Measurements from ENCODE around the gene TMEM150C. TPM values are rescaled to one million over a fixed set of nuclear protein-coding genes. Genes with fewer than 3 reads are reported as not detected.

TMEM150C gene
- total RNA-seq, 1 experiment from 2014 or later: 0.58 TPM

DNA sequence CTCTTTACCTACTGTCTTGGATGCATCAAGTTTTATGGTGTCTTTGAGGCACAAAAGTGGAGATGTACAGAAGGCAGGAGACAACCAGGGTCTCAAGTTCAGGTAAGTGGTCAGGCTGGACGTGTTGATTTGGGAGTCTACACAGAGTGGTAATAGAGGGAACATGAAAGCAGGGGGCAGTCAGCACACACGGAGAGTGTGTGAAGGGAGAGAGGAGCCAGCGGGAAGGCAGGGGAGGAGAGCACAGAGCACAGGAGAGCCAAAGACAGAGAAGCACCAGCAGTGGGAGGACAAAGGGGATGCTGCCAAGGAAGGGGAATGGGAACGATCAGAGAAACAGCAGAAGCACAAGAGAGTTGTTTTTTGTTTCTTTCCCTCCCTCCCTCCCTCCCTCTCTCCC lies 32.9 kb downstream of the TMEM150C start:
- POLR2A ChIA-PET (ENCODE audit: unreplicated experiment): no interaction called here

DNA sequence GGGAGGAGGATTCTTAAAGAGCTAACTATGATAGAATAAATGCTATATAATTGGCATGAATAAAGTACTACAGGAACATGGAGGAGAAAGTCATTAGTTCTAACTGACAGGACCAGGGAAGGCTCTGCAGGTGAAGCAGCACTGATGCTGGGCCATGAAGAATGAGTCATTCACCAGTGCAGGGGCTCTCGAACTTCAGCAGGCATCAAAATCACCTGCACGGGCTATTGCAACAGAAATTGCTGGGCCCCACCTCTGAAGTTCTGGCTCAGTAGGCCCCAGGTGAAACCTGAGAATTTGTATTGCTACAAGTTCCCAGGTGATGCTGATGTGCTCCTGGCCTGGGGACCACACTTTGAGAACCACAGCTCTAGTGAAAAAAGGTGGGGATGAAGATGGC lies 33.7 kb downstream of the TMEM150C start:
- no peaks in the 10 kb centered on the region for H3K79me2 ChIP-seq (ENCODE audit: low read length)
- no peaks in the 10 kb centered on the region for H3K4me1 ChIP-seq (ENCODE audit: insufficient read depth, low read length)
- H3K36me3 ChIP-seq (ENCODE audit: low read depth, low read length): no peaks in the 10 kb centered on the region
- no peak for DNase-seq
- no peak overlapping the region for H3K4me3 ChIP-seq (ENCODE audit: low read length)
- no peak overlapping the region for H3K9ac ChIP-seq (ENCODE audit: low read length)
- intact Hi-C loops (cut with micrococcal nuclease): no loop called here
- ChIA-PET CTCF (no interaction called here), POLR2A (ENCODE audit: unreplicated experiment) (no interaction called here)
- H4K20me1 ChIP-seq (ENCODE audit: low read length): no peaks in the 10 kb centered on the region
- H3K9me2 ChIP-seq (replicated peaks; ENCODE audit: low read length): no peaks in the 10 kb centered on the region
- no peak overlapping the region for H3K4me2 ChIP-seq (ENCODE audit: low read length)
- H3F3A ChIP-seq (ENCODE audit: low read length, unreplicated experiment): no peaks in the 10 kb centered on the region
- ATAC-seq: no peak
- BruUV-seq (replicated peaks): no TSS peak
- no peaks in the 10 kb centered on the region for H3K27me3 ChIP-seq (ENCODE audit: low read length)
- H3K27ac ChIP-seq (ENCODE audit: low read length): no peak overlapping the region
- no peaks in the 10 kb centered on the region for H3K9me3 ChIP-seq (ENCODE audit: low read length)
- TF ChIP-seq EZH2phosphoT487 (IDR thresholded peaks at IDR 0.05; ENCODE audit: borderline replicate concordance, low read length) (no peak), EZH2 (IDR thresholded peaks at IDR 0.05; ENCODE audit: low read length, unreplicated experiment) (no peak)
- TF ChIP-seq, protein P1, sequence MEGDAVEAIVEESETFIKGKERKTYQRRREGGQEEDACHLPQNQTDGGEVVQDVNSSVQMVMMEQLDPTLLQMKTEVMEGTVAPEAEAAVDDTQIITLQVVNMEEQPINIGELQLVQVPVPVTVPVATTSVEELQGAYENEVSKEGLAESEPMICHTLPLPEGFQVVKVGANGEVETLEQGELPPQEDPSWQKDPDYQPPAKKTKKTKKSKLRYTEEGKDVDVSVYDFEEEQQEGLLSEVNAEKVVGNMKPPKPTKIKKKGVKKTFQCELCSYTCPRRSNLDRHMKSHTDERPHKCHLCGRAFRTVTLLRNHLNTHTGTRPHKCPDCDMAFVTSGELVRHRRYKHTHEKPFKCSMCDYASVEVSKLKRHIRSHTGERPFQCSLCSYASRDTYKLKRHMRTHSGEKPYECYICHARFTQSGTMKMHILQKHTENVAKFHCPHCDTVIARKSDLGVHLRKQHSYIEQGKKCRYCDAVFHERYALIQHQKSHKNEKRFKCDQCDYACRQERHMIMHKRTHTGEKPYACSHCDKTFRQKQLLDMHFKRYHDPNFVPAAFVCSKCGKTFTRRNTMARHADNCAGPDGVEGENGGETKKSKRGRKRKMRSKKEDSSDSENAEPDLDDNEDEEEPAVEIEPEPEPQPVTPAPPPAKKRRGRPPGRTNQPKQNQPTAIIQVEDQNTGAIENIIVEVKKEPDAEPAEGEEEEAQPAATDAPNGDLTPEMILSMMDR (conservative IDR thresholded peaks at IDR 0.05; ENCODE audit: low read depth, low read length): no peak
- H2AFZ ChIP-seq (ENCODE audit: low read length): no peak overlapping the region

More for the DNA sequence above, 32.9 kb downstream of the TMEM150C start:
- Histone ChIP-seq H2AFZ (ENCODE audit: low read length) (no peak overlapping the region), H3K79me2 (ENCODE audit: low read length) (no peaks in the 10 kb centered on the region), H4K20me1 (ENCODE audit: low read length) (no peaks in the 10 kb centered on the region), H3K27ac (ENCODE audit: low read length) (no peak overlapping the region), H3K9ac (ENCODE audit: low read length) (no peak overlapping the region), H3K36me3 (ENCODE audit: low read depth, low read length) (no peaks in the 10 kb centered on the region), H3K9me2 (replicated peaks; ENCODE audit: low read length) (no peaks in the 10 kb centered on the region), H3K27me3 (ENCODE audit: low read length) (no peaks in the 10 kb centered on the region), H3K4me1 (ENCODE audit: insufficient read depth, low read length) (no peaks in the 10 kb centered on the region), H3K9me3 (ENCODE audit: low read length) (no peaks in the 10 kb centered on the region), H3K4me2 (ENCODE audit: low read length) (no peak overlapping the region), H3F3A (ENCODE audit: low read length, unreplicated experiment) (no peaks in the 10 kb centered on the region), H3K4me3 (ENCODE audit: low read length) (no peak overlapping the region)
- CTCF ChIA-PET: no interaction called here
- ATAC-seq (no peak), DNase-seq (no peak)
- TF ChIP-seq, protein P1 (conservative IDR thresholded peaks at IDR 0.05; ENCODE audit: low read depth, low read length): no peak
- TF ChIP-seq EZH2 (IDR thresholded peaks at IDR 0.05; ENCODE audit: low read length, unreplicated experiment) (no peak), EZH2phosphoT487 (IDR thresholded peaks at IDR 0.05; ENCODE audit: borderline replicate concordance, low read length) (no peak)
- intact Hi-C loops (cut with micrococcal nuclease): no loop called here
- BruUV-seq (replicated peaks): no TSS peak

DNA sequence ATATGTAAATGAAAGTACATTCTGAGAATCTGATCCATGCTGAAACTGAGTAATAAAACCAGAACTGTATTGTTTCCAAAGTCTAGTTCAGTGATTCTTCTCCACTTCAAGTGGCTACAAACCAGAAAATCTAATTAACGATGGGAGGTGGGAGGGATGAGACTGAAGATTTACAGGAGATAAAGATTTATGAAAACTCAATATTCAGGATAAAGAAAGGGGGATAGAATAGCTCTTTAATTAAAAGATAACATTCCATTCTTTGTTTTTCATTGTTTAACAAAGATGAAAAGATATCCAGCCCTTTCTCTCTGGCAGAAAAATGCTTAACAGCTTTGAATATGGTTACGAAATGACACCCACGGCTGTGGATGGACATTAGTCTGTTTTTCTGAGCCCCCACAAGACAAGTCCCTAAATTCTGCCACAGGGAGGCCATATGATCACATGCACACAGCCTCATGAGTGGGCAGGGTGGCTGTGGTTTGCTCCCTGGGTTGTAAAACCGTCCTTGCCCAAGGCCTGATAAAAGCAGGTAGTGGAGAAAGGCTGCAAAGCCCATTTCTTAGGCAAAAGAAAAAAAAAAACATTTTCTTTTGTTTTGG lies 36.4 kb downstream of the TMEM150C start:
- ChIA-PET POLR2A (ENCODE audit: unreplicated experiment) (no interaction called here), CTCF (interaction anchor here (0.6 kb wide), 1 partner anchor 214 kb away, joined by 3 read pairs; no protein-coding TSS in a partner anchor)
- Histone ChIP-seq H3K79me2 (ENCODE audit: low read length) (no peaks in the 10 kb centered on the region), H3K36me3 (ENCODE audit: low read depth, low read length) (no peaks in the 10 kb centered on the region), H3K4me2 (ENCODE audit: low read length) (no peak overlapping the region), H3K4me3 (ENCODE audit: low read length) (no peak overlapping the region), H3K27me3 (ENCODE audit: low read length) (no peaks in the 10 kb centered on the region), H3K9me3 (ENCODE audit: low read length) (no peaks in the 10 kb centered on the region), H2AFZ (ENCODE audit: low read length) (no peak overlapping the region), H3F3A (ENCODE audit: low read length, unreplicated experiment) (no peaks in the 10 kb centered on the region), H3K4me1 (ENCODE audit: insufficient read depth, low read length) (no peaks in the 10 kb centered on the region), H3K27ac (ENCODE audit: low read length) (no peak overlapping the region), H3K9ac (ENCODE audit: low read length) (no peak overlapping the region), H3K9me2 (replicated peaks; ENCODE audit: low read length) (no peaks in the 10 kb centered on the region), H4K20me1 (ENCODE audit: low read length) (no peaks in the 10 kb centered on the region)
- BruUV-seq (replicated peaks): no TSS peak
- TF ChIP-seq EZH2phosphoT487 (IDR thresholded peaks at IDR 0.05; ENCODE audit: borderline replicate concordance, low read length) (no peak), EZH2 (IDR thresholded peaks at IDR 0.05; ENCODE audit: low read length, unreplicated experiment) (no peak)
- TF ChIP-seq, protein P1 (conservative IDR thresholded peaks at IDR 0.05; ENCODE audit: low read depth, low read length): no peak
- intact Hi-C loops (cut with micrococcal nuclease): no loop called here
- DNase-seq: no peak
- ATAC-seq: no peak

Measured in PC-3 (cell line).